Gastroesophageal sphincter (tissue), 4 donors: ENCODE results near the gene COL20A1. TPM values are rescaled to one million over a fixed set of nuclear protein-coding genes. Genes with fewer than 3 reads are reported as not detected.

ENCODE experiments used
- ATAC-seq: fragments of 150-250 bp; one replicate; pipeline ENCODE4 v1.9.1; 2016; ENCODE audit warnings: mild to moderate bottlenecking, moderate library complexity
- H3K27ac ChIP-seq, 4 donors: fragments of 200-600 bp; sonication (generic) in 3 of 4; 1 replicate in 3 of 4; 2 replicates in 1 of 4; pipeline ENCODE4 v1.5.1; 2016 to 2019
- H3K27me3 ChIP-seq: fragments of 200-600 bp; sonication (generic); one replicate; pipeline ENCODE4 v1.5.1; 2019
- H3K36me3 ChIP-seq, 2 donors: fragments of 200-600 bp; sonication (generic); one replicate each; pipeline ENCODE4 v1.5.1; 2019; ENCODE audit warnings: control low read depth in 1 of 2
- H3K4me1 ChIP-seq, 3 donors: fragments of 200-600 bp; sonication (generic); 1 replicate in 2 of 3; 2 replicates in 1 of 3; pipeline ENCODE4 v1.5.1; 2016 to 2019; ENCODE audit warnings: control low read depth in 2 of 3
- H3K4me3 ChIP-seq, 2 donors: fragments of 200-600 bp; sonication (generic); one replicate each; pipeline ENCODE4 v1.5.1; 2019; ENCODE audit warnings: mild to moderate bottlenecking in 1 of 2, moderate library complexity in 1 of 2
- H3K9me3 ChIP-seq, 3 donors: fragments of 200-600 bp; sonication (generic); one replicate each; pipeline ENCODE4 v1.5.1; 2017 to 2019; ENCODE audit warnings: control low read depth in 2 of 3
- CTCF ChIP-seq, 4 experiments: fragments of 200-600 bp in 2 of 4; fragments of 450-650 bp in 2 of 4; sonication (generic) in 1 of 4; IDR thresholded peaks; one replicate each; pipeline ENCODE4 v1.5.1; 2017 to 2019; ENCODE audit warnings: antibody characterized with exemption in 4 of 4, mild to moderate bottlenecking in 2 of 4, moderate library complexity in 2 of 4
- EP300 ChIP-seq: sonication (generic); formaldehyde crosslinking; IDR thresholded peaks from one replicate; pipeline ENCODE4 v1.6.1; 2017; ENCODE audit warnings: antibody characterized with exemption, mild to moderate bottlenecking
- POLR2A ChIP-seq, 2 donors: fragments of 450-650 bp; IDR thresholded peaks; one replicate each; pipeline ENCODE4 v1.6.1; 2017; ENCODE audit warnings: antibody characterized with exemption in 2 of 2, mild to moderate bottlenecking in 2 of 2, moderate library complexity in 1 of 2
- POLR2AphosphoS5 ChIP-seq: sonication (generic); formaldehyde crosslinking; IDR thresholded peaks from one replicate; pipeline ENCODE4 v1.6.1; 2017; ENCODE audit warnings: antibody characterized with exemption
- WGBS, 2 donors: methylation state at CpG; one replicate each; pipeline ENCODE4 v1.1.5; 2018; ENCODE audit warnings: low coverage in 1 of 2; 5-methylcytosine and 5-hydroxymethylcytosine counted together
- total RNA-seq, 4 donors: library from RNA; depleted of rRNA; stranded (reverse); fragments of >200 nt; gene quantifications; one replicate each; pipeline ENCODE4 v1.1.0, GENCODE V29; 2016

The COL20A1 gene
- total RNA-seq, 4 donors from 2014 or later: not detected

GRCh38 chr20:63366390-63367365, 73.7 kb downstream of the COL20A1 start:
- Histone ChIP-seq H3K4me1 (no peaks in the 10 kb centered on the region), H3K9me3 (no peaks in the 10 kb centered on the region), H3K27ac (no peak overlapping the region), H3K27me3 (peaks cover 92% of the 10 kb centered on the region), H3K36me3 (no peaks in the 10 kb centered on the region), H3K4me3 (no peak overlapping the region)
- 37 to 42% methylated on average over 2 of the region's 30 CpGs for WGBS, 2 donors
- ATAC-seq: no peak
- TF ChIP-seq EP300: no peak

GRCh38 chr20:63367446-63368055, 74.6 kb downstream of the COL20A1 start:
- WGBS, 2 donors: 79% methylated on average over 10 of the region's 24 CpGs; no CpG with 5 or more reads in 1 of the 2 donors
- ATAC-seq: no peak
- no peak overlapping the region for H3K4me3 ChIP-seq
- peaks cover 89% of the 10 kb centered on the region for H3K27me3 ChIP-seq
- no peaks in the 10 kb centered on the region for H3K9me3 ChIP-seq
- no peaks in the 10 kb centered on the region for H3K4me1 ChIP-seq
- no peak overlapping the region for H3K27ac ChIP-seq
- TF ChIP-seq POLR2A (IDR thresholded peaks at IDR 0.05) (no peak), POLR2AphosphoS5 (no peak), CTCF (IDR thresholded peaks at IDR 0.05) (no peak)
- H3K36me3 ChIP-seq: no peaks in the 10 kb centered on the region

GRCh38 chr20:63368151-63368550, 75.2 kb downstream of the COL20A1 start:
- Histone ChIP-seq H3K27me3 (peaks cover 89% of the 10 kb centered on the region), H3K4me1 (no peaks in the 10 kb centered on the region), H3K36me3 (no peaks in the 10 kb centered on the region), H3K4me3 (no peak overlapping the region), H3K27ac (no peak overlapping the region), H3K9me3 (no peaks in the 10 kb centered on the region)
- 83% methylated on average over 1 of the region's 8 CpGs; no CpG with 5 or more reads in 1 of the 2 donors for WGBS, 2 donors
- no peak for ATAC-seq
- TF ChIP-seq CTCF (IDR thresholded peaks at IDR 0.05) (no peak), POLR2A (IDR thresholded peaks at IDR 0.05) (no peak), EP300 (no peak), POLR2AphosphoS5 (no peak)

GRCh38 chr20:63369024-63369530, 76.1 kb downstream of the COL20A1 start:
- ATAC-seq: no peak
- TF ChIP-seq CTCF (IDR thresholded peaks at IDR 0.05): no peak
- no peak for TF ChIP-seq EP300
- TF ChIP-seq POLR2AphosphoS5: no peak
- no peak for TF ChIP-seq POLR2A (IDR thresholded peaks at IDR 0.05)
- Histone ChIP-seq H3K4me3 (no peak overlapping the region), H3K36me3 (no peaks in the 10 kb centered on the region), H3K4me1 (no peaks in the 10 kb centered on the region), H3K9me3 (no peaks in the 10 kb centered on the region), H3K27me3 (peaks cover 89% of the 10 kb centered on the region), H3K27ac (no peak overlapping the region)
- 76 to 94% methylated on average over 5 to 6 of the region's 10 CpGs for WGBS, 2 donors

- Histone ChIP-seq H3K4me1 (no peaks in the 10 kb centered on the region), H3K9me3 (no peaks in the 10 kb centered on the region), H3K4me3 (no peak overlapping the region), H3K27ac (no peak overlapping the region), H3K27me3 (peaks cover 89% of the 10 kb centered on the region), H3K36me3 (no peaks in the 10 kb centered on the region)
- TF ChIP-seq POLR2A (IDR thresholded peaks at IDR 0.05) (no peak), CTCF (IDR thresholded peaks at IDR 0.05) (no peak), POLR2AphosphoS5 (no peak), EP300 (no peak)
- 87% methylated on average over 3 of the region's 24 CpGs; no CpG with 5 or more reads in 1 of the 2 donors for WGBS, 2 donors
- no peak for ATAC-seq
These were observed 77.0 kb downstream of the COL20A1 start for GRCh38 chr20:63369724-63370617.
